GM12878 (cell line): ENCODE results near the gene CASS4.

Source experiments
- MTA3 ChIP-seq: IDR thresholded peaks from 2 replicates; pipeline ENCODE4 v1.6.1; 2012; ENCODE audit warnings: low read length, inconsistent platforms, borderline replicate concordance
- RFX5 ChIP-seq: IDR thresholded peaks from 2 replicates; pipeline ENCODE4 v1.6.1; 2011; ENCODE audit warnings: low read depth, low read length, improper control_type of control experiment

GRCh38 chr20:56461576-56461975, 49.5 kb downstream of the CASS4 start:
- TF ChIP-seq RFX5 (no peak), MTA3 (no peak)
